Panc1 (cell line): ENCODE data around the gene LMF1.

ENCODE experiments used
- CTCF ChIP-seq: fragments of 450-650 bp; IDR thresholded peaks from 2 replicates; pipeline ENCODE4 v1.5.1; 2017; ENCODE audit warnings: mild to moderate bottlenecking
- POLR2AphosphoS5 ChIP-seq: IDR thresholded peaks from 2 replicates; pipeline ENCODE4 v1.6.1; 2012; ENCODE audit warnings: mild to moderate bottlenecking, low read depth, low read length, moderate library complexity
- SIN3A ChIP-seq: IDR thresholded peaks from 2 replicates; pipeline ENCODE4 v1.6.1; 2012; ENCODE audit warnings: low read depth, mild to moderate bottlenecking, low read length, moderate library complexity, borderline replicate concordance; ENCODE audit not compliant: insufficient read depth
- TCF7L2 ChIP-seq: IDR thresholded peaks from 2 replicates; pipeline ENCODE4 v1.6.1; 2011; ENCODE audit warnings: mild to moderate bottlenecking, low read depth, low read length, inconsistent platforms

GRCh38 chr16:898216-898615, 72.6 kb downstream of the LMF1 start:
- no peak for TF ChIP-seq CTCF
- TF ChIP-seq SIN3A = no peak
- no peak for TF ChIP-seq POLR2AphosphoS5
- no peak for TF ChIP-seq TCF7L2
